WTC11 (cell line): Measurements from ENCODE around the gene RHOJ. TPM values are rescaled to one million over a fixed set of nuclear protein-coding genes. Genes with fewer than 3 reads are reported as not detected.

Source experiments
- ATAC-seq: fragments of 200-7000 bp; cut with Tn5 transposase; 2 replicates; pipeline ENCODE4 v1.10.0; 2021; ENCODE audit warnings: mild to moderate bottlenecking, moderate library complexity
- CTCF ChIA-PET: fragments of 300-600 bp; sonication (Branson Sonifier 250); formaldehyde crosslinking; loops from one replicate; lab custom pipeline; 2021; ENCODE audit warnings: antibody characterized with exemption; lab: Charles Lee
- POLR2A ChIA-PET: fragments of 350-600 bp; sonication (Branson Sonifier 250); formaldehyde crosslinking; loops from one replicate; lab custom pipeline; 2021; ENCODE audit warnings: antibody characterized with exemption; lab: Charles Lee
- DNase-seq: peaks from one replicate; pipeline ENCODE4 v3.0.0; 2021; ENCODE audit warnings: low spot score
- H3K27ac Mint-ChIP-seq: 2 replicates; pipeline ENCODE4 v1.8.0; 2021; ENCODE audit warnings: mixed read lengths
- H3K27me3 Mint-ChIP-seq: 2 replicates; pipeline ENCODE4 v1.8.0; 2021; ENCODE audit warnings: low read depth, mild to moderate bottlenecking, moderate library complexity, mixed read lengths
- H3K36me3 Mint-ChIP-seq: 2 replicates; pipeline ENCODE4 v1.8.0; 2021; ENCODE audit warnings: mixed read lengths
- H3K4me1 Mint-ChIP-seq: 2 replicates; pipeline ENCODE4 v1.8.0; 2022; ENCODE audit warnings: mixed read lengths
- H3K4me3 Mint-ChIP-seq: 2 replicates; pipeline ENCODE4 v1.8.0; 2021; ENCODE audit warnings: mild to moderate bottlenecking, moderate library complexity, mixed read lengths
- H3K9me3 Mint-ChIP-seq: 2 replicates; pipeline ENCODE4 v1.8.0; 2021; ENCODE audit warnings: mixed read lengths
- ETV6 ChIP-seq: sonication (generic); formaldehyde crosslinking; IDR thresholded peaks from 2 replicates; pipeline ENCODE4 v1.8.1; 2022; ENCODE audit warnings: mild to moderate bottlenecking, missing genetic modification reagents
- NFYB ChIP-seq: sonication (generic); formaldehyde crosslinking; conservative IDR thresholded peaks from 2 replicates; pipeline ENCODE4 v1.8.0; 2022; ENCODE audit warnings: low read depth, missing genetic modification reagents
- SMAD3 ChIP-seq: sonication (generic); formaldehyde crosslinking; IDR thresholded peaks from 2 replicates; pipeline ENCODE4 v1.8.0; 2022; ENCODE audit warnings: missing genetic modification reagents, mild to moderate bottlenecking, borderline replicate concordance
- SMAD4 ChIP-seq: sonication (generic); formaldehyde crosslinking; IDR thresholded peaks from 2 replicates; pipeline ENCODE4 v1.8.0; 2022; ENCODE audit warnings: mild to moderate bottlenecking, missing genetic modification reagents
- SOX15 ChIP-seq: fragments of 250-450 bp; sonication (Bioruptor Pico); IDR thresholded peaks from 2 replicates; pipeline ENCODE4 v1.9.0; 2021; ENCODE audit warnings: mild to moderate bottlenecking
- SP1 ChIP-seq: sonication (generic); formaldehyde crosslinking; conservative IDR thresholded peaks from 2 replicates; pipeline ENCODE4 v1.8.1; 2022; ENCODE audit warnings: missing genetic modification reagents
- TCF7 ChIP-seq: sonication (generic); formaldehyde crosslinking; IDR thresholded peaks from 2 replicates; pipeline ENCODE4 v1.8.0; 2022; ENCODE audit warnings: mild to moderate bottlenecking, low read depth, missing genetic modification reagents, moderate library complexity
- ZNF219 ChIP-seq: sonication (generic); formaldehyde crosslinking; IDR thresholded peaks from 2 replicates; pipeline ENCODE4 v1.8.0; 2023; ENCODE audit warnings: missing genetic modification reagents, mild to moderate bottlenecking, borderline replicate concordance
- total RNA-seq: library from RNA; stranded (reverse); gene quantifications from 3 replicates; pipeline ENCODE4 v1.2.3, GENCODE V29; 2021
- TF ChIP-seq, protein P1 (sequence below): sonication (generic); formaldehyde crosslinking; IDR thresholded peaks from 2 replicates; pipeline ENCODE4 v1.8.0; 2023; ENCODE audit warnings: mild to moderate bottlenecking, missing genetic modification reagents
- TF ChIP-seq, protein P2 (sequence below): fragments of 250-450 bp; sonication (Bioruptor Pico); conservative IDR thresholded peaks from 2 replicates; pipeline ENCODE4 v1.9.0; 2021; ENCODE audit warnings: mild to moderate bottlenecking
- TF ChIP-seq, protein P3 (sequence below): fragments of 250-450 bp; sonication (Bioruptor Pico); IDR thresholded peaks from 2 replicates; pipeline ENCODE4 v1.8.0; 2021; ENCODE audit warnings: mild to moderate bottlenecking
- TF ChIP-seq, protein P4 (sequence below): fragments of 250-450 bp; sonication (Bioruptor Pico); IDR thresholded peaks from 2 replicates; pipeline ENCODE4 v1.9.0; 2021; ENCODE audit warnings: mild to moderate bottlenecking
- TF ChIP-seq, protein P5 (sequence below): fragments of 250-450 bp; sonication (Bioruptor Pico); IDR thresholded peaks from 2 replicates; pipeline ENCODE4 v1.9.0; 2021; ENCODE audit warnings: mild to moderate bottlenecking, borderline replicate concordance
- TF ChIP-seq, protein P6 (sequence below): sonication (generic); formaldehyde crosslinking; IDR thresholded peaks from 2 replicates; pipeline ENCODE4 v1.8.1; 2022; ENCODE audit warnings: low read depth, mild to moderate bottlenecking, moderate library complexity, missing genetic modification reagents, borderline replicate concordance
- TF ChIP-seq, protein P7 (sequence below): fragments of 250-450 bp; sonication (Bioruptor Pico); IDR thresholded peaks from 2 replicates; pipeline ENCODE4 v1.9.0; 2021; ENCODE audit warnings: moderate library complexity, mild to moderate bottlenecking, inconsistent platforms, borderline replicate concordance
- TF ChIP-seq, protein P8 (sequence below): sonication (generic); formaldehyde crosslinking; IDR thresholded peaks from 2 replicates; pipeline ENCODE4 v1.8.0; 2023; ENCODE audit warnings: missing genetic modification reagents
- TF ChIP-seq, protein P9 (sequence below): sonication (generic); formaldehyde crosslinking; IDR thresholded peaks from 2 replicates; pipeline ENCODE4 v1.8.1; 2023; ENCODE audit warnings: mild to moderate bottlenecking, missing genetic modification reagents, borderline replicate concordance

The RHOJ gene
- total RNA-seq, 1 experiment from 2014 or later = 0.13 TPM

DNA sequence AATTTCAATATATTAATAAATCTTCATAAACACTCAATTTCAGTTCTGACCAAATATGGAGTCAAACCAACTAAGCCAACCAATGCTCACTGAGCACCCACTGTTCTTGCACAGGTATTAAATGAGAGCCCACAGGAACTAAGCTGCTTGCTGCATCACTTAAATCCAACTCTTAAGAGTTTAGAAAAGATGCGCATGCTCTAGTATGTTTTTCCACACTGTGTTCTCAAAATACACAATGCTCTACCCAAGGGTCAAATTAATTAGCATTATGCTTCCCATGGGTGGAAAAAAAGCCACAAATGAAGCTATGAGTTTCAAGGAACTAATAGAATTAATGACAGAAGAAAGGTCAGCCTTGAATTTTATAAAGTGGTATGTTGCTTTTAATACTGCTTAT, 118.2 kb downstream of the RHOJ start:
- H3K4me1 Mint-ChIP-seq = peaks cover 10% of the 10 kb centered on the region
- no peak overlapping the region for H3K27ac Mint-ChIP-seq
- no peak overlapping the region for H3K4me3 Mint-ChIP-seq
- H3K9me3 Mint-ChIP-seq = no peaks in the 10 kb centered on the region
- no peaks in the 10 kb centered on the region for H3K36me3 Mint-ChIP-seq
- DNase-seq (no peak), ATAC-seq (no peak)
- H3K27me3 Mint-ChIP-seq = no peaks in the 10 kb centered on the region
- ChIA-PET CTCF (interaction anchor here (1.3 kb wide), 1 partner anchor 148 kb away, joined by 3 read pairs; no protein-coding TSS in a partner anchor), POLR2A (no interaction called here)
- TF ChIP-seq, protein P1, sequence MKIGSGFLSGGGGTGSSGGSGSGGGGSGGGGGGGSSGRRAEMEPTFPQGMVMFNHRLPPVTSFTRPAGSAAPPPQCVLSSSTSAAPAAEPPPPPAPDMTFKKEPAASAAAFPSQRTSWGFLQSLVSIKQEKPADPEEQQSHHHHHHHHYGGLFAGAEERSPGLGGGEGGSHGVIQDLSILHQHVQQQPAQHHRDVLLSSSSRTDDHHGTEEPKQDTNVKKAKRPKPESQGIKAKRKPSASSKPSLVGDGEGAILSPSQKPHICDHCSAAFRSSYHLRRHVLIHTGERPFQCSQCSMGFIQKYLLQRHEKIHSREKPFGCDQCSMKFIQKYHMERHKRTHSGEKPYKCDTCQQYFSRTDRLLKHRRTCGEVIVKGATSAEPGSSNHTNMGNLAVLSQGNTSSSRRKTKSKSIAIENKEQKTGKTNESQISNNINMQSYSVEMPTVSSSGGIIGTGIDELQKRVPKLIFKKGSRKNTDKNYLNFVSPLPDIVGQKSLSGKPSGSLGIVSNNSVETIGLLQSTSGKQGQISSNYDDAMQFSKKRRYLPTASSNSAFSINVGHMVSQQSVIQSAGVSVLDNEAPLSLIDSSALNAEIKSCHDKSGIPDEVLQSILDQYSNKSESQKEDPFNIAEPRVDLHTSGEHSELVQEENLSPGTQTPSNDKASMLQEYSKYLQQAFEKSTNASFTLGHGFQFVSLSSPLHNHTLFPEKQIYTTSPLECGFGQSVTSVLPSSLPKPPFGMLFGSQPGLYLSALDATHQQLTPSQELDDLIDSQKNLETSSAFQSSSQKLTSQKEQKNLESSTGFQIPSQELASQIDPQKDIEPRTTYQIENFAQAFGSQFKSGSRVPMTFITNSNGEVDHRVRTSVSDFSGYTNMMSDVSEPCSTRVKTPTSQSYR (CRISPR knock-in tag) = no peak
- TF ChIP-seq SMAD4 (CRISPR knock-in tag) = no peak
- TF ChIP-seq SOX15 (CRISPR knock-in tag) = no peak
- TF ChIP-seq TCF7 (CRISPR knock-in tag) = no peak
- TF ChIP-seq NFYB (CRISPR knock-in tag) = no peak
- TF ChIP-seq, protein P2, sequence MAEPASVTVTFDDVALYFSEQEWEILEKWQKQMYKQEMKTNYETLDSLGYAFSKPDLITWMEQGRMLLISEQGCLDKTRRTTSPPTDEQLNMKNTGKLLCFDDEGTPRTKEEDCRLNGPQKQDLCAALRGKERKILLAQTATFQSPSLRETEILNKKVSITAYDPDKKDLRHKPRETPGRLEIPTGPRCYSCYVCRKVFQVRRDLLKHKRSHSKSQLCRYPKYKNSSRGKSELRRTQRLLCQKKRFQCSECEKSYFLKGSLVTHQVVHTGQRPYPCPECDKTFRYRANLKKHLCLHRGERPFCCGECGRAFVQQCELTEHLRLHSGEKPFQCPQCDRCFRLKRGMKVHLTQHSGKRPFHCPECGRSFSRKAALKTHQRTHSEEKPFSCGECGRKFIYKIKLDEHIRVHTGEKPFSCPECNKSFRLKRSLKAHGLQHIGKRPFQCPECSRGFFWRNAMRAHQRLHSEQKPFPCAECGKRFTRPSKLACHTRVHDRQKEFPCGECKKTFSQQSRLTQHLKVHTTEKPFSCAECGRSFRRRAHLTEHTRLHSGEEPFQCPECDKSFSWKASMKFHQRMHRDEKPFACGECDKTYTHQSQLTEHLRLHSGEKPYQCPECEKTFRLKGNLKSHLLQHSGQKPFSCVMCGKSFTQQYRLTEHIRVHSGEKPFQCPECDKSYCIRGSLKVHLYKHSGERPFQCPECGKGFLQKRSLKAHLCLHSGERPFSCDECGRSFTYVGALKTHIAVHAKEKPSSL (CRISPR knock-in tag) = no peak
- no peak for TF ChIP-seq ETV6 (CRISPR knock-in tag)
- TF ChIP-seq, protein P3, sequence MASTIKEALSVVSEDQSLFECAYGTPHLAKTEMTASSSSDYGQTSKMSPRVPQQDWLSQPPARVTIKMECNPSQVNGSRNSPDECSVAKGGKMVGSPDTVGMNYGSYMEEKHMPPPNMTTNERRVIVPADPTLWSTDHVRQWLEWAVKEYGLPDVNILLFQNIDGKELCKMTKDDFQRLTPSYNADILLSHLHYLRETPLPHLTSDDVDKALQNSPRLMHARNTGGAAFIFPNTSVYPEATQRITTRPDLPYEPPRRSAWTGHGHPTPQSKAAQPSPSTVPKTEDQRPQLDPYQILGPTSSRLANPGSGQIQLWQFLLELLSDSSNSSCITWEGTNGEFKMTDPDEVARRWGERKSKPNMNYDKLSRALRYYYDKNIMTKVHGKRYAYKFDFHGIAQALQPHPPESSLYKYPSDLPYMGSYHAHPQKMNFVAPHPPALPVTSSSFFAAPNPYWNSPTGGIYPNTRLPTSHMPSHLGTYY (CRISPR knock-in tag) = no peak
- TF ChIP-seq, protein P4, sequence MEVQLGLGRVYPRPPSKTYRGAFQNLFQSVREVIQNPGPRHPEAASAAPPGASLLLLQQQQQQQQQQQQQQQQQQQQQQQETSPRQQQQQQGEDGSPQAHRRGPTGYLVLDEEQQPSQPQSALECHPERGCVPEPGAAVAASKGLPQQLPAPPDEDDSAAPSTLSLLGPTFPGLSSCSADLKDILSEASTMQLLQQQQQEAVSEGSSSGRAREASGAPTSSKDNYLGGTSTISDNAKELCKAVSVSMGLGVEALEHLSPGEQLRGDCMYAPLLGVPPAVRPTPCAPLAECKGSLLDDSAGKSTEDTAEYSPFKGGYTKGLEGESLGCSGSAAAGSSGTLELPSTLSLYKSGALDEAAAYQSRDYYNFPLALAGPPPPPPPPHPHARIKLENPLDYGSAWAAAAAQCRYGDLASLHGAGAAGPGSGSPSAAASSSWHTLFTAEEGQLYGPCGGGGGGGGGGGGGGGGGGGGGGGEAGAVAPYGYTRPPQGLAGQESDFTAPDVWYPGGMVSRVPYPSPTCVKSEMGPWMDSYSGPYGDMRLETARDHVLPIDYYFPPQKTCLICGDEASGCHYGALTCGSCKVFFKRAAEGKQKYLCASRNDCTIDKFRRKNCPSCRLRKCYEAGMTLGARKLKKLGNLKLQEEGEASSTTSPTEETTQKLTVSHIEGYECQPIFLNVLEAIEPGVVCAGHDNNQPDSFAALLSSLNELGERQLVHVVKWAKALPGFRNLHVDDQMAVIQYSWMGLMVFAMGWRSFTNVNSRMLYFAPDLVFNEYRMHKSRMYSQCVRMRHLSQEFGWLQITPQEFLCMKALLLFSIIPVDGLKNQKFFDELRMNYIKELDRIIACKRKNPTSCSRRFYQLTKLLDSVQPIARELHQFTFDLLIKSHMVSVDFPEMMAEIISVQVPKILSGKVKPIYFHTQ (CRISPR knock-in tag) = no peak
- no peak for TF ChIP-seq SMAD3 (CRISPR knock-in tag)
- TF ChIP-seq, protein P5, sequence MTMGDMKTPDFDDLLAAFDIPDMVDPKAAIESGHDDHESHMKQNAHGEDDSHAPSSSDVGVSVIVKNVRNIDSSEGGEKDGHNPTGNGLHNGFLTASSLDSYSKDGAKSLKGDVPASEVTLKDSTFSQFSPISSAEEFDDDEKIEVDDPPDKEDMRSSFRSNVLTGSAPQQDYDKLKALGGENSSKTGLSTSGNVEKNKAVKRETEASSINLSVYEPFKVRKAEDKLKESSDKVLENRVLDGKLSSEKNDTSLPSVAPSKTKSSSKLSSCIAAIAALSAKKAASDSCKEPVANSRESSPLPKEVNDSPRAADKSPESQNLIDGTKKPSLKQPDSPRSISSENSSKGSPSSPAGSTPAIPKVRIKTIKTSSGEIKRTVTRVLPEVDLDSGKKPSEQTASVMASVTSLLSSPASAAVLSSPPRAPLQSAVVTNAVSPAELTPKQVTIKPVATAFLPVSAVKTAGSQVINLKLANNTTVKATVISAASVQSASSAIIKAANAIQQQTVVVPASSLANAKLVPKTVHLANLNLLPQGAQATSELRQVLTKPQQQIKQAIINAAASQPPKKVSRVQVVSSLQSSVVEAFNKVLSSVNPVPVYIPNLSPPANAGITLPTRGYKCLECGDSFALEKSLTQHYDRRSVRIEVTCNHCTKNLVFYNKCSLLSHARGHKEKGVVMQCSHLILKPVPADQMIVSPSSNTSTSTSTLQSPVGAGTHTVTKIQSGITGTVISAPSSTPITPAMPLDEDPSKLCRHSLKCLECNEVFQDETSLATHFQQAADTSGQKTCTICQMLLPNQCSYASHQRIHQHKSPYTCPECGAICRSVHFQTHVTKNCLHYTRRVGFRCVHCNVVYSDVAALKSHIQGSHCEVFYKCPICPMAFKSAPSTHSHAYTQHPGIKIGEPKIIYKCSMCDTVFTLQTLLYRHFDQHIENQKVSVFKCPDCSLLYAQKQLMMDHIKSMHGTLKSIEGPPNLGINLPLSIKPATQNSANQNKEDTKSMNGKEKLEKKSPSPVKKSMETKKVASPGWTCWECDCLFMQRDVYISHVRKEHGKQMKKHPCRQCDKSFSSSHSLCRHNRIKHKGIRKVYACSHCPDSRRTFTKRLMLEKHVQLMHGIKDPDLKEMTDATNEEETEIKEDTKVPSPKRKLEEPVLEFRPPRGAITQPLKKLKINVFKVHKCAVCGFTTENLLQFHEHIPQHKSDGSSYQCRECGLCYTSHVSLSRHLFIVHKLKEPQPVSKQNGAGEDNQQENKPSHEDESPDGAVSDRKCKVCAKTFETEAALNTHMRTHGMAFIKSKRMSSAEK = no peak
- TF ChIP-seq, protein P6, sequence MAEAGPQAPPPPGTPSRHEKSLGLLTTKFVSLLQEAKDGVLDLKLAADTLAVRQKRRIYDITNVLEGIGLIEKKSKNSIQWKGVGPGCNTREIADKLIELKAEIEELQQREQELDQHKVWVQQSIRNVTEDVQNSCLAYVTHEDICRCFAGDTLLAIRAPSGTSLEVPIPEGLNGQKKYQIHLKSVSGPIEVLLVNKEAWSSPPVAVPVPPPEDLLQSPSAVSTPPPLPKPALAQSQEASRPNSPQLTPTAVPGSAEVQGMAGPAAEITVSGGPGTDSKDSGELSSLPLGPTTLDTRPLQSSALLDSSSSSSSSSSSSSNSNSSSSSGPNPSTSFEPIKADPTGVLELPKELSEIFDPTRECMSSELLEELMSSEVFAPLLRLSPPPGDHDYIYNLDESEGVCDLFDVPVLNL (CRISPR knock-in tag) = no peak
- no peak for TF ChIP-seq ZNF219 (CRISPR knock-in tag)
- TF ChIP-seq, protein P7, sequence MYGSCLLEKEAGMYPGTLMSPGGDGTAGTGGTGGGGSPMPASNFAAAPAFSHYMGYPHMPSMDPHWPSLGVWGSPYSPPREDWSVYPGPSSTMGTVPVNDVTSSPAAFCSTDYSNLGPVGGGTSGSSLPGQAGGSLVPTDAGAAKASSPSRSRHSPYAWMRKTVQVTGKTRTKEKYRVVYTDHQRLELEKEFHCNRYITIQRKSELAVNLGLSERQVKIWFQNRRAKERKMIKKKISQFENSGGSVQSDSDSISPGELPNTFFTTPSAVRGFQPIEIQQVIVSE = no peak
- TF ChIP-seq, protein P8, sequence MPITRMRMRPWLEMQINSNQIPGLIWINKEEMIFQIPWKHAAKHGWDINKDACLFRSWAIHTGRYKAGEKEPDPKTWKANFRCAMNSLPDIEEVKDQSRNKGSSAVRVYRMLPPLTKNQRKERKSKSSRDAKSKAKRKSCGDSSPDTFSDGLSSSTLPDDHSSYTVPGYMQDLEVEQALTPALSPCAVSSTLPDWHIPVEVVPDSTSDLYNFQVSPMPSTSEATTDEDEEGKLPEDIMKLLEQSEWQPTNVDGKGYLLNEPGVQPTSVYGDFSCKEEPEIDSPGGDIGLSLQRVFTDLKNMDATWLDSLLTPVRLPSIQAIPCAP (CRISPR knock-in tag) = no peak
- TF ChIP-seq, protein P9, sequence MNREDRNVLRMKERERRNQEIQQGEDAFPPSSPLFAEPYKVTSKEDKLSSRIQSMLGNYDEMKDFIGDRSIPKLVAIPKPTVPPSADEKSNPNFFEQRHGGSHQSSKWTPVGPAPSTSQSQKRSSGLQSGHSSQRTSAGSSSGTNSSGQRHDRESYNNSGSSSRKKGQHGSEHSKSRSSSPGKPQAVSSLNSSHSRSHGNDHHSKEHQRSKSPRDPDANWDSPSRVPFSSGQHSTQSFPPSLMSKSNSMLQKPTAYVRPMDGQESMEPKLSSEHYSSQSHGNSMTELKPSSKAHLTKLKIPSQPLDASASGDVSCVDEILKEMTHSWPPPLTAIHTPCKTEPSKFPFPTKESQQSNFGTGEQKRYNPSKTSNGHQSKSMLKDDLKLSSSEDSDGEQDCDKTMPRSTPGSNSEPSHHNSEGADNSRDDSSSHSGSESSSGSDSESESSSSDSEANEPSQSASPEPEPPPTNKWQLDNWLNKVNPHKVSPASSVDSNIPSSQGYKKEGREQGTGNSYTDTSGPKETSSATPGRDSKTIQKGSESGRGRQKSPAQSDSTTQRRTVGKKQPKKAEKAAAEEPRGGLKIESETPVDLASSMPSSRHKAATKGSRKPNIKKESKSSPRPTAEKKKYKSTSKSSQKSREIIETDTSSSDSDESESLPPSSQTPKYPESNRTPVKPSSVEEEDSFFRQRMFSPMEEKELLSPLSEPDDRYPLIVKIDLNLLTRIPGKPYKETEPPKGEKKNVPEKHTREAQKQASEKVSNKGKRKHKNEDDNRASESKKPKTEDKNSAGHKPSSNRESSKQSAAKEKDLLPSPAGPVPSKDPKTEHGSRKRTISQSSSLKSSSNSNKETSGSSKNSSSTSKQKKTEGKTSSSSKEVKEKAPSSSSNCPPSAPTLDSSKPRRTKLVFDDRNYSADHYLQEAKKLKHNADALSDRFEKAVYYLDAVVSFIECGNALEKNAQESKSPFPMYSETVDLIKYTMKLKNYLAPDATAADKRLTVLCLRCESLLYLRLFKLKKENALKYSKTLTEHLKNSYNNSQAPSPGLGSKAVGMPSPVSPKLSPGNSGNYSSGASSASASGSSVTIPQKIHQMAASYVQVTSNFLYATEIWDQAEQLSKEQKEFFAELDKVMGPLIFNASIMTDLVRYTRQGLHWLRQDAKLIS (CRISPR knock-in tag) = no peak
- no peak for TF ChIP-seq SP1 (CRISPR knock-in tag)
